Caco-2 (cell line): ENCODE measurements around the gene GFPT1. TPM values are rescaled to one million over a fixed set of nuclear protein-coding genes. Genes with fewer than 3 reads are reported as not detected.

Experiments
- BruUV-seq: library from RNA; stranded (reverse); fragments of 400-500 nt; replicated peaks from 2 replicates; lab custom pipeline; 2021; lab: Mats Ljungman, UMichigan
- CTCF ChIA-PET: fragments of 300-600 bp; sonication (Branson Sonifier 250); formaldehyde crosslinking; loops from one replicate; lab custom pipeline; 2022; ENCODE audit warnings: antibody characterized with exemption; lab: Charles Lee
- POLR2A ChIA-PET: fragments of 300-600 bp; sonication (Branson Sonifier 250); formaldehyde crosslinking; loops from one replicate; lab custom pipeline; 2022; ENCODE audit warnings: antibody characterized with exemption; lab: Charles Lee
- DNase-seq, 2 experiments: peaks; one replicate each; pipeline versions ENCODE4 v3.0.0 to v3.0.0-alpha.2; 2020 to 2022
- H3K27me3 ChIP-seq: replicated peaks from 2 replicates; pipeline ENCODE4 v1.6.0; 2011; ENCODE audit warnings: low read length; ENCODE audit not compliant: control insufficient read depth, insufficient read depth
- H3K36me3 ChIP-seq: 2 replicates; pipeline ENCODE4 v1.5.1; 2011; ENCODE audit warnings: low read length; ENCODE audit not compliant: control insufficient read depth, insufficient read depth
- H3K4me1 ChIP-seq: fragments of 250-450 bp; sonication (Bioruptor Pico); 2 replicates; pipeline ENCODE4 v1.5.1; 2020; ENCODE audit warnings: mild to moderate bottlenecking
- H3K4me3 ChIP-seq: 2 replicates; pipeline ENCODE4 v1.5.1; 2011; ENCODE audit warnings: low read depth, mild to moderate bottlenecking, control low read depth, low read length
- H3K9me3 ChIP-seq: fragments of 250-450 bp; sonication (Bioruptor Pico); 2 replicates; pipeline ENCODE4 v1.5.1; 2020; ENCODE audit warnings: mild to moderate bottlenecking, moderate library complexity
- H3K27ac Mint-ChIP-seq: one replicate; pipeline ENCODE4 v1.8.0; 2022; ENCODE audit warnings: mixed read lengths; ENCODE audit not compliant: unreplicated experiment
- H3K27me3 Mint-ChIP-seq: one replicate; pipeline ENCODE4 v1.8.0; 2022; ENCODE audit warnings: mixed read lengths; ENCODE audit not compliant: insufficient read depth, unreplicated experiment
- H3K36me3 Mint-ChIP-seq: one replicate; pipeline ENCODE4 v1.8.0; 2022; ENCODE audit warnings: mild to moderate bottlenecking, mixed read lengths; ENCODE audit not compliant: insufficient read depth, unreplicated experiment
- H3K4me1 Mint-ChIP-seq: one replicate; pipeline ENCODE4 v1.8.0; 2022; ENCODE audit warnings: low read depth, mixed read lengths; ENCODE audit not compliant: unreplicated experiment
- H3K4me3 Mint-ChIP-seq: one replicate; pipeline ENCODE4 v1.8.0; 2022; ENCODE audit warnings: mild to moderate bottlenecking, moderate library complexity, mixed read lengths; ENCODE audit not compliant: unreplicated experiment
- H3K9me3 Mint-ChIP-seq: one replicate; pipeline ENCODE4 v1.8.0; 2022; ENCODE audit warnings: mixed read lengths; ENCODE audit not compliant: unreplicated experiment
- CTCF ChIP-seq, 2 experiments: fragments of 200-600 bp in 1 of 2; IDR thresholded peaks; 1 replicate in 1 of 2; 2 replicates in 1 of 2; pipeline versions ENCODE4 v1.5.1 to v1.8.0; 2011 to 2022; ENCODE audit warnings: antibody characterized with exemption in 1 of 2, control low read depth in 1 of 2, inconsistent platforms in 1 of 2, low read depth in 1 of 2, low read length in 1 of 2, mild to moderate bottlenecking in 1 of 2, moderate library complexity in 1 of 2; ENCODE audit not compliant: insufficient read depth in 1 of 2, severe bottlenecking in 1 of 2, unreplicated experiment in 1 of 2
- intact Hi-C: fragments of 100-400 bp; cut with micrococcal nuclease; formaldehyde crosslinking; loops from one replicate; pipeline ENCODE4 v1.10.0; 2022; ENCODE audit not compliant: unreplicated experiment
- total RNA-seq: library from RNA; stranded (reverse); gene quantifications from 2 replicates; pipeline ENCODE4 v1.2.3, GENCODE V29; 2022

GFPT1 gene
- total RNA-seq, 1 experiment from 2014 or later: 129 TPM

- Mint-ChIP-seq H3K27ac (no peak overlapping the region), H3K36me3 (peaks cover 26% of the 10 kb centered on the region), H3K27me3 (peaks cover 7% of the 10 kb centered on the region), H3K4me1 (peaks cover 12% of the 10 kb centered on the region), H3K4me3 (peak overlapping the region; percentile 62), H3K9me3 (no peaks in the 10 kb centered on the region)
- H3K4me1 ChIP-seq: peaks cover 17% of the 10 kb centered on the region; the same call in 1 of the 2 replicates
- no peaks in the 10 kb centered on the region for H3K27me3 ChIP-seq
- no peak overlapping the region for H3K4me3 ChIP-seq
- no peaks in the 10 kb centered on the region for H3K36me3 ChIP-seq
- CTCF ChIA-PET: no interaction called here
- no TSS peak for BruUV-seq
- TF ChIP-seq CTCF (IDR thresholded peaks at IDR 0.05; ENCODE audit: insufficient read depth in 1 of 2, low read depth in 1 of 2, low read length in 1 of 2, severe bottlenecking in 1 of 2, unreplicated experiment in 1 of 2): no peak
- H3K9me3 ChIP-seq: no peaks in the 10 kb centered on the region
- POLR2A ChIA-PET: no interaction called here
- intact Hi-C loops: loop anchor here (1.0 to 5.0 kb wide), 2 partner anchors 281 to 365 kb away; no protein-coding TSS in a partner anchor
- DNase-seq: no peak
These were observed 79.4 kb downstream of the GFPT1 start for GRCh38 chr2:69307579-69308064.

- Histone ChIP-seq H3K27me3 (no peaks in the 10 kb centered on the region), H3K4me3 (peak overlapping the region; percentile 6), H3K36me3 (no peaks in the 10 kb centered on the region), H3K4me1 (peaks cover 17% of the 10 kb centered on the region; the same call in 1 of the 2 replicates), H3K9me3 (no peaks in the 10 kb centered on the region)
- ChIA-PET CTCF (interaction anchor here (0.6 to 1.2 kb wide), 2 partner anchors 171 to 281 kb away, joined by 3 read pairs; no protein-coding TSS in a partner anchor), POLR2A (no interaction called here)
- intact Hi-C loops: loop anchor here (1.0 to 5.0 kb wide), 3 partner anchors 147 to 365 kb away; no protein-coding TSS in a partner anchor
- H3K36me3 Mint-ChIP-seq: peaks cover 26% of the 10 kb centered on the region
- peak; percentile 70 to 82 for TF ChIP-seq CTCF (IDR thresholded peaks at IDR 0.05; ENCODE audit: insufficient read depth in 1 of 2, low read depth in 1 of 2, low read length in 1 of 2, severe bottlenecking in 1 of 2, unreplicated experiment in 1 of 2)
- H3K9me3 Mint-ChIP-seq: no peaks in the 10 kb centered on the region
- DNase-seq: peak; percentile 62 to 70
- H3K27me3 Mint-ChIP-seq: peaks cover 10% of the 10 kb centered on the region
- H3K4me1 Mint-ChIP-seq: peaks cover 12% of the 10 kb centered on the region
- BruUV-seq: no TSS peak
- H3K27ac Mint-ChIP-seq: no peak overlapping the region
- peak overlapping the region; percentile 62 for H3K4me3 Mint-ChIP-seq
These were observed 80.0 kb downstream of the GFPT1 start for GRCh38 chr2:69306822-69307578.

DNA sequence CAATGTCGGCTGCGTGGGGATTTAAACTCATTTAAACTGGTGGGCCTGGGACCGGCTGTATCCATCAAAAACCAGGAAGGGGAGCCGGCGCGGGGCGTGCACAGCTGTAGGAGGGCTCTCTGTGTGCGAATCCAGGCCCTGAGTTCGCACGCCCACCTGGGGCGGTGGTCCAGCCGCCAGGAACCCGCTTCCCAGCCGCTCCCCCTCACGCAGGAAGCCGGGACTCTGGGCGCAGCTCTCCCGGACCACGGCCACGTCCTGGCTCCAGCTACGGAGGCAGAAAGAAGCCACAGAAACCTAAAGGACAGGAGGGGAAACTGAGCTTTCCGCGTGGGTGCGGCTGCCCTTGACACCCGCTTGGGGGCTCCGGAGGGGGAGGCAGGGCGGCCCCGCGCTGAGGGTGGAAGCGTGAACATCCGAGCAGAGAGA lies 80.6 kb downstream of the GFPT1 start:
- intact Hi-C loops: loop anchor here (1.0 to 5.0 kb wide), 2 partner anchors 146 to 364 kb away; no protein-coding TSS in a partner anchor
- POLR2A ChIA-PET: no interaction called here
- no peak for DNase-seq
- Histone ChIP-seq H3K4me3 (peak overlapping the region; percentile 6), H3K36me3 (no peaks in the 10 kb centered on the region), H3K4me1 (peaks cover 17% of the 10 kb centered on the region; the same call in 1 of the 2 replicates), H3K27me3 (no peaks in the 10 kb centered on the region), H3K9me3 (no peaks in the 10 kb centered on the region)
- H3K27me3 Mint-ChIP-seq: peaks cover 12% of the 10 kb centered on the region
- H3K36me3 Mint-ChIP-seq: peaks cover 26% of the 10 kb centered on the region
- CTCF ChIA-PET: interaction anchor here (0.6 to 1.2 kb wide), 2 partner anchors 172 to 280 kb away, joined by 3 read pairs; no protein-coding TSS in a partner anchor
- H3K27ac Mint-ChIP-seq: no peak overlapping the region
- H3K9me3 Mint-ChIP-seq: no peaks in the 10 kb centered on the region
- H3K4me3 Mint-ChIP-seq: peak overlapping the region; percentile 62
- BruUV-seq: no TSS peak
- TF ChIP-seq CTCF (IDR thresholded peaks at IDR 0.05; ENCODE audit: insufficient read depth in 1 of 2, low read depth in 1 of 2, low read length in 1 of 2, severe bottlenecking in 1 of 2, unreplicated experiment in 1 of 2): no peak
- H3K4me1 Mint-ChIP-seq: peaks cover 11% of the 10 kb centered on the region
